ENCODE data around the gene OR5M8.

The OR5M8 gene

DNA sequence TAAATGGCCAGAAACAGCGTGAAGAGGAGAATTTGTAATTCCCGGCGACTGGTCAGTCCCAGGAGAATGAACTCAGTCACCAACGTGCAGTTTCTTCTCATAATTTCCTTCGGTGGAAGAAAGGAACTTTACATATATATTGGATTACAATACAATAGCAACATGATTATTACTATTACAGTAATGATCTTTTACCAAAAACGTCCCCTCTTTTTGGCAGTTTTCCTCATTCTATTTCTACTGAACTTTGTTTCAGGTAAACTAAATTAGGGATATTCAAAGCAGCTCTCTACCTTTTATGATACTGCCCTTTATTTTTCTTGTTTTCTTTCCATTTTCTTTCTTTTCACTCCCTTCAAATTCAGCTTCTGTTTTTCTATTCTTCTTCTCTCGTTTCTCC, at the start of gene OR5M8:
OR5M8 (minus strand) TSS at position 101 of the 400 bp plus-strand sequence; CDS start at position 101, 0 bp downstream.
- TF ChIP-seq, protein P1, sequence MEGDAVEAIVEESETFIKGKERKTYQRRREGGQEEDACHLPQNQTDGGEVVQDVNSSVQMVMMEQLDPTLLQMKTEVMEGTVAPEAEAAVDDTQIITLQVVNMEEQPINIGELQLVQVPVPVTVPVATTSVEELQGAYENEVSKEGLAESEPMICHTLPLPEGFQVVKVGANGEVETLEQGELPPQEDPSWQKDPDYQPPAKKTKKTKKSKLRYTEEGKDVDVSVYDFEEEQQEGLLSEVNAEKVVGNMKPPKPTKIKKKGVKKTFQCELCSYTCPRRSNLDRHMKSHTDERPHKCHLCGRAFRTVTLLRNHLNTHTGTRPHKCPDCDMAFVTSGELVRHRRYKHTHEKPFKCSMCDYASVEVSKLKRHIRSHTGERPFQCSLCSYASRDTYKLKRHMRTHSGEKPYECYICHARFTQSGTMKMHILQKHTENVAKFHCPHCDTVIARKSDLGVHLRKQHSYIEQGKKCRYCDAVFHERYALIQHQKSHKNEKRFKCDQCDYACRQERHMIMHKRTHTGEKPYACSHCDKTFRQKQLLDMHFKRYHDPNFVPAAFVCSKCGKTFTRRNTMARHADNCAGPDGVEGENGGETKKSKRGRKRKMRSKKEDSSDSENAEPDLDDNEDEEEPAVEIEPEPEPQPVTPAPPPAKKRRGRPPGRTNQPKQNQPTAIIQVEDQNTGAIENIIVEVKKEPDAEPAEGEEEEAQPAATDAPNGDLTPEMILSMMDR (IDR thresholded peaks at IDR 0.05; ENCODE audit: control insufficient read depth, insufficient read depth, low read depth, low read length, missing control alignments): no peak
- no peak within 1 kb of the TSS for H3K4me3 ChIP-seq (ENCODE audit: control insufficient read depth, low read depth, low read length)
- DNase-seq (ENCODE audit: low read depth): no peak

DNA sequence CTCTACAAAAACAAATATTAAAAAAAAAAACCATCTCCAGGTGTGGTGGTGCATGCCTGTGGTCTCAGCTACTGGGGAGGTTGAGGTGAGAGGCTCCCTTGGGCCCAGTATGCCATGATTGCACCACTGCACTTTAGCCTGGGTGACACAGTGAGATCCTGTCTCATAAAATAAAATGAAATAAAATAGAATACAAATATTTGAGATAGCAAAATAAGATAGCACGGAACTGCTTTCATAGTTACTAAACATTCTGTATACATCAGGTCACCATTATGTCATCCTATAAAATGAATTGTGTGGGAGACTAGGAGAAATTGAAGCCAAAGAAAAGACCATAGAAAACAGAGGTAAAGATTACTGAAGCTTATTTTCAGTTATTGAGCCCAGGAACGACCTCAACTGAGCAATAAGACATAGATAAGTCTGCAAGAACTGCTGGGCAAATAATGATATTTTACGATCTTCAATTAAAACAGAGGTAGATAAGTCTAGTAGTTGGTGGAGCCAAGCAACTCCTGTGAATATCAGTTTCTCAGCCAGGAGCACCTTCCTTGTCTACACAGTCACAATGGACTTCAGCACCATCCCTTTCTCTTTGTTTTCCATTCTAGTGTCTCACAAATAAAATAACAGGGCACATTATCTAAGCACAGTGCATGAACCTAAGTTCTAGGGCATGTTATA, 42.0 kb upstream of the OR5M8 start:
- no peak overlapping the region for H3K4me3 ChIP-seq (ENCODE audit: control insufficient read depth, low read depth, low read length)
- no peak for DNase-seq (ENCODE audit: low read depth)
- TF ChIP-seq, protein P1 (IDR thresholded peaks at IDR 0.05; ENCODE audit: control insufficient read depth, insufficient read depth, low read depth, low read length, missing control alignments): no peak

DNA sequence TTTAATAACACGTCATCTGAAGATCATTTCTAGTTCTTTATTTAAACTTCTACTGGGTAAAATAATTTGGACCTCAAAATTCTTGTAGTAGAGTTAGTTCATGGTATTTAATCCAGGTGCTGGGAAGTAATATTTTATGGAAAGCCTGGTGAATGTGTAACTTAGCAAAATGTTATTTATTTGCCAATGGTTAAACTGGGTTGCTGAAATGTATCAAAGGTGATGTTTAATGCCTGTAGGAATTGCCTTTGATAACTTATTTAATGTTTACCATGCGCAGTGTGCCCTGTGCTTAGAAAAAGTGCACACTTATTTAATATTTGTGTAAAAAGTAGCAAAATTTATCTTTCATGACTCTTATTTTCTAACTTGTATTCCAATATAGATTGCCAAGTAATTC, 40.7 kb upstream of the OR5M8 start:
- H3K4me3 ChIP-seq (ENCODE audit: control insufficient read depth, low read depth, low read length): no peak overlapping the region
- TF ChIP-seq, protein P1 (IDR thresholded peaks at IDR 0.05; ENCODE audit: control insufficient read depth, insufficient read depth, low read depth, low read length, missing control alignments): no peak
- no peak for DNase-seq (ENCODE audit: low read depth)

DNA sequence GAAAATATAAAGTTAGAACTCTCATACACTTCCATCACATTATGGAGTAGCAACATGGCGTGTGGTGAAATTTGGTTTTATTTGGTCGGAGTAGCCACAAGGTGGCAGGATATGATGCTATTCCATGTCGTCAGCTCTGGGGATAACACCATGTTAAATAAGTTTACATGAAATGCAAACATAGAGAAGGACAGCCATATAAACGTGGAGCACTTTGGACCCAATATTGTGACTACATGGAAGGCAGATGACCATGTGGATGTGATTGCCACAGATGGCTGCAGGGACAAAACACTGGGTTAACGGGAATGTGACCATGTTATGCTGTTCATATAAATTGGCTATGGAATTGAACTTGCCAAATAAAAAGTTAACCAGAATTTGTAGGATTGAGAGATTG, 30.8 kb upstream of the OR5M8 start:
- TF ChIP-seq, protein P1 (IDR thresholded peaks at IDR 0.05; ENCODE audit: control insufficient read depth, insufficient read depth, low read depth, low read length, missing control alignments): no peak
- no peak for DNase-seq (ENCODE audit: low read depth)
- no peak overlapping the region for H3K4me3 ChIP-seq (ENCODE audit: control insufficient read depth, low read depth, low read length)

DNA sequence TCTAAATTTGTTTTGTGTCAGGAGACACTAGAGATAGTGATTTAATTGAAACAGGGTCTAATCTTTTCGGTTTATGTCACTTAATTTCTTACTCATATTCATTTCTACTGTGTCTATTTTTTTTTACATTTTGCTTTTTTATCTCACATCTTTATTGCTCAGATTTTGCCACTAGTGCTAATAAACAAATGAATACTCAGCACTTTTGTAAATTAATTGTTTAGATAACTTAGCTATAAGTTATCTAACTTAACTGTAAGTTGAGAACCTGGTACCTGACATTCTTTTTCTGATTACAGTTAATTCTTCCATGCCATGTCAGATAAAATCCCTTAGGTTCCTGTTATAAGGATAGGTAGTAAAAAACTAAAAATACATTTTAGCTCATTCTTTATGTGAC, 22.1 kb upstream of the OR5M8 start:
- no peak overlapping the region for H3K4me3 ChIP-seq (ENCODE audit: control insufficient read depth, low read depth, low read length)
- no peak for DNase-seq (ENCODE audit: low read depth)
- TF ChIP-seq, protein P1 (IDR thresholded peaks at IDR 0.05; ENCODE audit: control insufficient read depth, insufficient read depth, low read depth, low read length, missing control alignments): no peak

DNA sequence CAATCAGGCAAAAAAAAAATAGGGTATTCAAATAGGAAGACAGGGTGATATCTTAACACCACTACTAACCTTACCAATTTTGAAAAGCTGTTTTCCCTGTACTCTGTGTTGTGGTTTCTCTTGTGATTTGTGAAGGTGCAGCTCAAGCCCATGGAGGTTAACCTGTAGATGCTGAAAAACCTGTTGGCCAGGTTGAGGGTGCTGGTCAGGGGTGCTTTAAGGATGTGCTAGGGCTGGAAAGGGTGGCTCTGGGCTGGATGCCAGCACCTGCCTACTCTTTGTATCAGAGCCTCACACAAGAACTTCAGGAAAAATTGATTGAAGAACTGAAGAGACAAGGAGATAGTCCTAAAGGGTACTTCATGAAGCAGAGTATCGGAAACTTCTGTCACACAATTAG, 18.3 kb upstream of the OR5M8 start:
- TF ChIP-seq, protein P1 (IDR thresholded peaks at IDR 0.05; ENCODE audit: control insufficient read depth, insufficient read depth, low read depth, low read length, missing control alignments): no peak
- no peak overlapping the region for H3K4me3 ChIP-seq (ENCODE audit: control insufficient read depth, low read depth, low read length)
- DNase-seq (ENCODE audit: low read depth): no peak
